G401.6 (cell line): ENCODE measurements around the gene SLC38A3.
"Not testable (repeated sequence)": the region's sequence is repeated elsewhere in the genome, so short reads cannot be mapped to it uniquely, and the experiment has no call there.

Source experiments
- FAIRE-seq: peaks from 2 replicates; lab custom pipeline; 2012; peaks lifted over from hg19 to GRCh38; lab: Jason Lieb, UNC

The SLC38A3 gene

GRCh38 chr3:50211930-50212329 is 6.9 kb downstream of the SLC38A3 start:
- FAIRE-seq: no peak

DNA sequence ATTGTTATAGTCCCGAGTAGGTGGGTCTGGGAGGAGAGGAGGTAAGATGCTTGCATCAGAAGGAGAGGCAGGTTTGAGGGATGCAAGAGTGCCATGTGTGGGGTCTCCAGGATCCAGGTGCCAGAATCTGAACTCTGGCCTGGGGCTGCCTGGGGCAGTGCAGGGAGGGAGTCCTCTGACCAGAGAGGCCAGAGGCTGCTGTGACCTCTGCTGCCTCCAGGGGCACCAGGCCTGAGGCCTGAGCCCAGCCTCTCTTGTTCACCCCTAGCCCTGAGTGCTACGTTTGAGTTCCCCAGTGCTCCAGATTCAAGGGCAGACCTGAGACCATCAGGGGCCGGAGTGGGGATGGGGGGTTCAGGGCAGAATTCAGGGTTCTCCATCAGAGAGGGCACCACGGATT is 7.4 kb downstream of the SLC38A3 start:
- FAIRE-seq: no peak

DNA sequence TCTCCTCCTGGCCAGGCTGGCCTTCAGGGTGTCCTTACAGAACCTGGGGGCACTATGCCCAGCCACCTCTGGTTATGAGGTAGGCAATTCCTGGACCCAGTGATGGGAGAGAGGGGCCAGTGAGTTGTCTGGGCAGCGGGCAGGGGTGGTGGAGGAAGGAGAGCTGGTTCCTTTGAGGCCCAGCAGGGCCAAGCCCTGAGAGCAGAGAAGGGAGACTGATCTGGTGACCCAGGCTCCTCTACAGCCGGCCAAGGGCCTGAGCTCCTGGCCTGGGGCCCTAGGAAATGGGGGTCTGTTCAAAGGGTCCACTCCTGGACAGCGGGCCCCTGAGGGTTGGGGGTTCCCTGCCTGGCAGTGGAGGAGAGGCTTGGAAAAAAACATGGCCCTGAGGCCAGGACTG is 7.9 kb downstream of the SLC38A3 start:
- no peak for FAIRE-seq

DNA sequence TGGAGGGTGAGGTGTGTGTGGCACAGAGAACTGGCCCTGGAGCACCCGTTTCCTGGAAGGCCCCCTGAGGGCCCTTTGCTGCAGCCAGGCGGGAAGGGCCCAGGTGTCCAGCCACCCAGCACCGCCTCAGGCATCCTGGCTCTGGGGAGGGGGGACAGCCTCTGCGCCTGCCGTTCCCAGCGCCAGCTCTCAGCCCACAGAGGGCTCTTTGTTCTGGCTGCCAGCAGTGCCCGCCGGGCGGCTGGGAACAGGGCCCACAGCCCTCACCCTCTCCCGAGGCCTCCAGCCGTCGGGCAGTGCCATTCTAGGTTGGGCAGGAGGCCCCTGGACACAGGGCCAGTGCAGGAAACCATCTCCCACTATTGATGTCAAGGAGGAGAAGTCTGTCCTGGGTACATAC is 8.3 kb downstream of the SLC38A3 start:
- no peak for FAIRE-seq

DNA sequence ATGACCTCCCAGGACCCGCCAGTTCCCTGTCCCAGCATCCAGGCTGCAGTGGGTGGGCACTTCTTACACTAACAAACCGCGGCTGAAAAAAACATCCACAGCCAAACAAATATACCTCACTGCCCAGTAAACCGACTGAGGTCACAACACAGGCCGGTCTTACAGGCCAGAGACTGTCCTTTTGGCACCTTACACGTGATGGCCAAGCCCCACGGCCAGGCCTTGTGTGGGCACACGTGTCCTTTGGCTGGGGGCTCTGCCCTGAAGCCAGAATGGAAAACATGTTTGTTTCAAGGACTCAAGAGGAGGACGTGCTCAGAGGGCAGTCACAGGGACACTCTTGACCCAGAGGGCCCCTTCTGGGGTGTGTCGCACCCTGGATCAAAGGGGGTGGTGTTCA is 9.8 kb downstream of the SLC38A3 start:
- FAIRE-seq: no peak

DNA sequence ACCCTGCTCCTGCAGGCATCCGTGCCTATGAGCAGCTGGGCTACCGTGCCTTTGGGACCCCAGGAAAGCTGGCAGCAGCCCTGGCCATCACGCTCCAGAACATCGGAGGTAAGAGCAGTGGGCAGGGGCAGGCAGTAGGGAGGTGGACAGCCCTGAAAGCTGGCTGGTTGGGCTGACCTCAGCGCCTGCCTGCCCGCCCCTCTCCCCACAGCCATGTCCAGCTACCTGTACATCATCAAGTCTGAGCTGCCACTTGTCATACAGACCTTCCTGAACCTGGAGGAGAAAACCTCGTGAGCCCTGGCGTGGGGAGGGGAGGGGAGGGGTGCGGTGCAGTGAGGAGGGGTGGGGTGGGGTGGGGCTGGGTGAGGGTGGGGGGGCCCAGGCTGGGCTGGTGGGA is 10.5 kb downstream of the SLC38A3 start:
- FAIRE-seq: no peak

DNA sequence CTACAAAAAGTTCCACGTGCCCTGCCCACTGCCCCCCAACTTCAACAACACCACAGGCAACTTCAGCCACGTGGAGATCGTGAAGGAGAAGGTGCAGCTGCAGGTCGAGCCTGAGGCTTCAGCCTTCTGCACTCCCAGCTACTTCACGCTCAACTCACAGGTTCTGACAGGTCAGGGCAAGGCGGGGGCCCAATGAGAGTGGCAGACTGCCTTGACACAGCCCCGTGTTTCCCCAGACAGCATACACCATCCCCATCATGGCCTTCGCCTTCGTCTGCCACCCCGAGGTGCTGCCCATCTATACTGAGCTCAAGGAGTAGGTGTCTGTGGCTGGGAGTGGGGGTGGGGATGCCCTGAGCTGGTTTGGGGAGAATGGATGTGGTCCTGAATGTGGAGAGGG is 12.6 kb downstream of the SLC38A3 start:
- no peak for FAIRE-seq

- no peak for FAIRE-seq
Measured at GRCh38 chr3:50218448-50218847, 13.4 kb downstream of the SLC38A3 start.

DNA sequence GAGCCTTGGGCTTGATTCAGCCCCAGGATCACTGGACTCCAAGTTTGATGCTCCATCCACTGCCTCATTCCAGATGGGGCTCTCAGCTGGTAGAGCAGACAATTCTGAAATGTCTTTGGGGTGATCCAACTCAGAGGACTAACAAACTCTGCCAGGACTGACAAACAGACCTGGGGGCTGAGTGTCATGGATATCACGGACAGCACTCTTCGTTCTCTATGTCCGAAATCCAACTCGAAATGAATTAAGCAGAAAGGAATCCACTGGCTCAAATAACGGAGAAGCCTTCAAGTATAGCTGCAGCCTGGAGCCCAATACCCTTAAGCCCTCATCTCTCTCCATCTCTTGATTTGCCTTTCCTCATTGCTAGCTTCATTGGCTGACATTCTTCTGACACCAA is 14.2 kb downstream of the SLC38A3 start:
- FAIRE-seq: no peak

DNA sequence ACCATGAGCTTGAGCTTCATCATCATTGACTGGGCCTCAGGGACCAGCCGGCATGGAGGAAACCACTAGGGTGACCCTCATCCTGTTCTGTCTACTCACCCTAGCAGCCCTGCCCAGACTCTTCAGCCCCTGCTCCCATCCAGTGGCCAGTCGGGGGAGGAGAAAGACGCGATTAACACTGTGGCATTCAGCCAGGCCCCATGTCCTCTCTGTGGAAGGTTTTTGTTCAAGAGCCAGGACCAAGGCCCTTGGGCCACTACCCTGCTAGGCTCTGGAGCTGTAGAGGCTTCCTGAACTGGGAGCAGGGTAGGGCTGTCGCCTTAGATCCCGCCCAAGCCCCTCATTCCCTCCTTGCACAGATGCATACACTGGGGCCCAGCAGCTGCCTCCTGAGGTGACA is 15.0 kb downstream of the SLC38A3 start:
- FAIRE-seq: no peak

- FAIRE-seq: no peak
Measured at GRCh38 chr3:50221051-50221410, 16.0 kb downstream of the SLC38A3 start.

- no peak for FAIRE-seq
Measured at GRCh38 chr3:50221411-50222168, 16.5 kb downstream of the SLC38A3 start.

DNA sequence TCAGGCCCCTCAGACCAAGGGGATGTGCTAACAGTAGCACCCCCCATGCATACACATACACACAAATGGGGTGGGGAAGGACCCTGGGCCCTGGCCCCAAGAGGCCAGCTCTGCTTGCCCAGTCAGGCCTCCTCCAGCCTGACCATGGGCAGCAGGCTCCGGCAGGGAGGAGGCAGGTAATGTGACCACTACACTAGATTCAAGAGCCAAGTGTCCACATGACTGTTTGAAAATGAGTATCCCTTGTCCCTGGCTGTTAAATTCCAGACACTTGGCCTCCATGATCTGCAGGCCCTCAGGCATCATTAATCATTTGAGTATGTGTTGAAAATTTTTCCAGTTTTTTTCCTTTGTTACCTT is 17.1 kb downstream of the SLC38A3 start:
- no peak for FAIRE-seq

DNA sequence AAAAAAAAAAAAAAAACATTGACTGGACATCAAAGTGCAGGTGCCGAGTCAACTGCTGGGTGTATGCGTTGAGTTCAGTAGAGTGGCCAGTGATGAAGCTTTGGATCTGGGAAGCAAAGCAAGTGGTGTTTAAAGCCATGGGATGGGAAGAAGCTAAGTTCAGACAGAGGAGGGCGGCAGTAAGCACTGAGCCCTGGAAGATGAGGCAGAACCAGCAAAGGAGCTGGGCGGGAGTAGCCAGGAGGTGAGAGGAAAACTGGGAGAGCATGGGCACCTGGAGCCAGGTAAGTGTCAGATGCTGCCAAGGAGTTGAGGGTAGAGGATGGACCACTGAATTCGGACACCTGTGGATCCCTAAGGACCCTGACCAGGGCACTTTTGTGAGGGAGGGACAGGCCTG is 19.6 kb downstream of the SLC38A3 start:
- FAIRE-seq: no peak

DNA sequence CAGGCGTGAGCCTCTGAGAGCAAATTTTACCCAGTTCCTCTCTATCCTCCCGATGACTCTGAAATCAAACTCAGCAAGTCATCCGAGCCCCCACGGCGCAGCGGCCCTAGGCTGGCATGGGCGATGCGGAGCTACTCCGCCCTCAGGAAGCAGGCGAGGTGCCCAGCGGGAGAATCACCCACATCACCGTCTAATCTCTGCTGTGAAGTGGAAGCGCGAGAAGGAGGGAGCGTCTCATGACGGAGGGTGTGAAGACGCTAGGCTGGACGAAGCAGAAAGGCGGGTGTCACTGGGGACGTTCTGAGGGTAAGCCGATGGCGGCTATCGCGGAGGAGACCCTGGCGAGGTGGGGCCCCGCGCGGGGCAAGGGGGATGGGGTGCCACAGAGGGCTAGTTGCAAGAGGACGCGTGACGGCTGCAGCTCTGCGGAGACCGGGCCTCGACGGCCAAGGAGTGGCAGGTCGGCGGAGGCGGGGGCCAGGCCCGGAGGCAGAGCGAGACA is 21.9 kb downstream of the SLC38A3 start:
- no peak for FAIRE-seq

GRCh38 chr3:50227390-50228183 is 22.5 kb downstream of the SLC38A3 start:
- FAIRE-seq: peak; percentile 86

DNA sequence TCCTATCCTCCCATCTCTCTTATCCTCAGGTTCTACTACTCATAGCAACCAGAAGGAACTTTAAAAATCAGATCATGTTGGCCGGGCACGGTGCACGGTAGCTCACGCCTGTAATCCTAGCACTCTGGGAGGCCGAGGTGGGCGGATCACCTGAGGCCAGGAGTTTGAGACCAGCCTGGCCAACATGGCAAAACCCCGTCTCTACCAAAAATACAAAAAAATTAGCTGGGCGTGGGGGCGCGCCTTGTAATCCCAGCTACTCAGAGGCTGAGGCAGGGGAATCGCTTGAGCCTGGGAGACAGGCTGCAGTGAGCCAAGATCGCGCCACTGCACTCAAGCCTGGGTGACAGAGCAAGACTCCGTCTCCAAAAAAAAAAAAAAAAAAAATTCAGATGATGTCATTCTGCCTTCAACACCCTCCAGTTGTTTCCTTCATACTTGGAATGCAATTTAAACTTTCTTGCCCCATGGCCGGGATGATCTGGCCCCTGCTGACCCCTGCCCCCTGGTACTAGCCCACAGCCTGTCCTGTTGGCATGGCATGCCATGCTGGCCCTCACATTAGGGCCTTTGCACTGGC is 23.2 kb downstream of the SLC38A3 start:
- FAIRE-seq: not testable (repeated sequence)

- no peak for FAIRE-seq
Measured at GRCh38 chr3:50229490-50229889, 24.4 kb downstream of the SLC38A3 start.

DNA sequence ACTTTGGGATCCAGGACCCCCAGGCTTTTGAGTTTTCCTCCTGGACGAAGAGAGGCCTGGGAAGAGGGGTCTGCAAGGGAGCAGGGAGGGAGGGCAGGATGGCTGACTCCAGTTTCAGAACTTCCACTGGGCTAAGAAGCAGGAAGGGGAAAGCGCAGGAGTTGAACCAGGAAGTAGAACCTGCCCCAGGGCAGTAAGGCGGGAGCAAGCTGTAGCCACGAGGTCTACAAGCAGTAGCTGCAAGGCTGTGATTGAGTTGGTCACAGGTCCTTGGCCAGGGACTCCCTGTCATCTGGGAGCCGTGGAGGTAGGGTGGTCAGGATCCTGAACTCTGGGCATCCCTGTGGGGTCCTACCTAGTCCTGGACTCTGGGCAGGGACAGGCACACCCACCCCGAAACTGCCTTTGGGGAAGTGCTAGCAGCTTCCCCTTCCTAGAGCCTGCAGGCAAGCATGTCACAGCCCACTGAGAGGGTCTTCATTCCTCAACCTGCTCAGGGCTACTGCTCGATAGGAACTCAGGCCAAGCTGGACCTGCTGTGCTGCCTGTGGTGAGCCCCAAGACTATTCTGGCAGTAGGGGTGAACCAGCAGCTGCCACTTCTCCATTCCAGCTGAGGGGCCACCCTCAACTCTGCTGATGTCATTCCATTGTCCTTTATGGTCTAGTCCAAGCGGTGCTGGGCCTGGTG is 25.2 kb downstream of the SLC38A3 start:
- no peak for FAIRE-seq

DNA sequence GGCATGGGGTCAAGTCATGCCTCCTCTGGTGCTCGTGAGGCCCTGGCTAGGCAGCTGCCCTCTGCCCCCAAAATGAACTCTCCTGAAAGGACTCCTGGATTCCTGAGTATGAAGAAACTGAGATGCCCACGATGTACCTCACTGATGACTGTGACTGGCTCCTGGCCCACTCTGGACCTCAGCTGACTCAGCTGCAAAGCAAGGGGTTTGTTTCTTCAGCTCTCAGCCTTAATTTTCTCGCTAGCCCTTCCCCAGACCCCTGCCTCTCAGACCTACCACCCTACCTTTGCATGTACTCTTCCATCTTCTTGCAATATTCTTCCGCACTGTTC is 25.7 kb downstream of the SLC38A3 start:
- no peak for FAIRE-seq

- no peak for FAIRE-seq
Measured at GRCh38 chr3:50231581-50231980, 26.5 kb downstream of the SLC38A3 start.

DNA sequence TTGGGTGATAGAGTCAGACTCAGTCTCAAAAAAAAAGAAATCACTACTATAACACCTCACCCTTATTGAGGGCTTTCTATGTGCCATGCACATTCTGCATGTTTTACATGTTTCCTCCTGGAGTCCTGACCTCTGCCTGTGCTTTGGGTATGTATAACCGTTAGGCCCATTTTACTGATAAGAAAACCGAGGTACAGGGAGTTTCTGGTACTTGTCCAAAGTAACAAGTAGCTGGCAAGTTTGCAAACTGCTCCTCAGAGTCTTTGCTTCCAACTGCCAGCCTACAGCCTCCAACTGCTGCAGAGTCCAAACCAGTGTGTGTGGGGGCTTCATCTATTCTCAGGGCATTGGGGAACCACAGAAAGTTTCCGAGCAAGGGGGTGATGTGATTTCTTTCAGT is 27.2 kb downstream of the SLC38A3 start:
- no peak for FAIRE-seq

DNA sequence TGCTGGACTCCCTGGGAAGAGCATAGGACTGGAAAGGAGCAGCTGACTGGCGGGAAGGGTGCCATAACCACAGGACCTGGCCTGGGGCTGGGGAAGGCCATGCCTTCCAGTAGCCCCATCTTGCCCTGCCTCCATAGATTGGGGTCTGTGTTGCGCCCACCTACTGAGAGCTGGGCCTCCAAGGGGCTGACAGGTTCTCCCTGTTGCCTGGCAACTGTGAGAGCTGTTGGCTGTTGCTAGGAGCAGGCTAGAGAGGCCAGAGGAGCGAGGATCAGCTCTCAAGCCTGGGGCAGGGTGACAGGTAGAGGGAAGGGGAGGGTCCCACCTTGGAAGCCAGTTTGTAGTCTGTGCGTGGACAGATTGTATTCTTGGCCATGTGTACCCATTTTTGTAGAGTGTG is 28.1 kb downstream of the SLC38A3 start:
- FAIRE-seq: no peak
